GM18951 (cell line): Measurements from ENCODE around the gene DBH.

Source experiments
- POLR2A ChIP-seq: IDR thresholded peaks from 4 replicates; pipeline ENCODE4 v1.6.1; 2011; ENCODE audit warnings: mild to moderate bottlenecking; ENCODE audit not compliant: insufficient read length, insufficient read depth; ENCODE audit errors: extremely low read depth
- in situ Hi-C: fragments of 300-500 bp; cut with MboI; formaldehyde crosslinking; loops from one replicate; pipeline ENCODE4 v1.12.0; 2022; ENCODE audit warnings: low sequenced_read_pairs, mixed read lengths, inconsistent platforms; ENCODE audit not compliant: unreplicated experiment

The DBH gene

DNA sequence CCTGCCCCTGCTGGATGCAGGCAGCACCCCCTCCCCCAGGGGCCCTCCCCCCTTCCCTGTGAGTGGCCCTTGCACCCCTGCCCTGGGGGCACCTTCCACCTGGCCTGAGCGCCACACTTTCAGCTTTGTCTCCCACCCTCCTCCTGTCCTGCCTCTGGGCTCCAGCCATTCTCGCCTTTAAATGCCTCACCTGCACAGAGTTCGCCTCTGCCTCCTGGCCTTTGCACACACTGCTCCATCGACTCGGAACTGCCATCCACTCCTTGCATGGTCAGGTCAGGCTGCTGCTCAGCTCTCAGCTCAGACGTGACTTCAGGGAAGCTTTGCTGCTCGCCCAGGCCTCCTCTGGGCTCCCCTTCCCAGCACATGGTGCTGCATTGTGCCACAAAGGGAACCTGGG lies 37.2 kb upstream of the DBH start:
- in situ Hi-C loops: no loop called here
- no peak for TF ChIP-seq POLR2A

GRCh38 chr9:133599470-133600173 lies 36.5 kb upstream of the DBH start:
- TF ChIP-seq POLR2A: no peak
- in situ Hi-C loops: no loop called here

GRCh38 chr9:133600739-133601138 lies 35.4 kb upstream of the DBH start:
- no peak for TF ChIP-seq POLR2A
- in situ Hi-C loops: no loop called here

- no peak for TF ChIP-seq POLR2A
- in situ Hi-C loops: no loop called here
Measured at GRCh38 chr9:133601746-133602145, 34.4 kb upstream of the DBH start.

DNA sequence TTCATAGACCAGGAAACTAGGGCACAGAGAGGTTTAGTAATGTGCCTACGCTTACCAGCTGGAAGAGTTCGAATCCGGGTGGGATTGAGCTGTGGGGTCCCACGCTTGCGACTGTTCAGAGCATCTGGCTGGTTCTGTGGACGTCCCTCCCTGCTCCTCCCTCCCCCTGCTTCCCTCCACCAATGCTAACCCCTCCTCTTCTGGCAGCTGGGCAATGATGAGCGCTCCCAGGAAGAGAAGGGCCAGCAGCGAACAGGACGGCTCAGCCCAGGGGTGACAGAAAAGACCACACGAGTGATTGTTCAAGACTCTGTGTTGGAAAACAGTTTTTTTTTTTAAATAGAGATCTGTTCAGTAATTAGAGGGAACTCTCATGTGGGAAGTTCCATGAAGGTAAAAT lies 33.9 kb upstream of the DBH start:
- in situ Hi-C loops: no loop called here
- no peak for TF ChIP-seq POLR2A

- in situ Hi-C loops: no loop called here
- TF ChIP-seq POLR2A: no peak
Measured at GRCh38 chr9:133603135-133603927, 32.8 kb upstream of the DBH start.

DNA sequence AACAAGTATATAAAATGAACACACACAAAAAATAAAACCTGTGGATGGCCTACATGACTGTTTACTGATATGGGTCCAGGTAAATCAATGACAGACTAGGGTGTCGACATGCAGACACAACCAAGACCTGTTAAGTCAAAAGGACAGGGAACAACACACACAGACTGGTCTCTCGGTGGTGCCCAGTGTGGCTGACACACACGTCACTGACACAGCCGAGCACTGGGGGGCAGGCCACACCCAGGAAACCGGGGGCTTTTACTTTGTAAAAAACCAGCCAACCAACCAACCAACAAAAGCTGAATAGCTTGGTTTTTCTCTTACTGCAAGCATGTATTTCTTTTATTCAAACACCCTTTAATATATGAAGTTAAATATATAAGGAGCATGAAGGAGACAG lies 31.9 kb upstream of the DBH start:
- in situ Hi-C loops: no loop called here
- no peak for TF ChIP-seq POLR2A

- in situ Hi-C loops: no loop called here
- TF ChIP-seq POLR2A: no peak
Measured at GRCh38 chr9:133604856-133605255, 31.3 kb upstream of the DBH start.

DNA sequence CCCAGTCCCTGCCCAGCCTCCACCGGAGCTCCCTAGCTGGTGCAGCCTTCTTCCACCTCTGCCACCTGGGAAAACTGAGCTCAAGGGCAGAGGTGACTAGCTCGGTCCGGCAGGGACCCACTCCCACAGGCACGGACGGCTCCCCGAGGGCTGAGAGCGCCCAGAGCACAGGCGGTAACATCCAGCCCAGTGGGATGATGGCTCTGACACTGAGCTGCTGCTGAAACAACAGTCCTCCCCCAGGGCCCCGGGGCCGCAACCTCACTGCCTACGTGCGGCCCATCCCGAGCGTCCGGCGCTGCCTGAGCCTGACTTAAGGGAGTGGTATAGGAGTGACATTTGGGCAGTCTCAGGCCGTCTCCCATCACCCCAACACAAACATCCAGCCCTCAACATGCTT lies 30.7 kb upstream of the DBH start:
- TF ChIP-seq POLR2A: no peak
- in situ Hi-C loops: no loop called here

GRCh38 chr9:133605856-133606707 lies 30.1 kb upstream of the DBH start:
- in situ Hi-C loops: no loop called here

GRCh38 chr9:133606708-133607025 lies 29.5 kb upstream of the DBH start:
- TF ChIP-seq POLR2A: no peak
- in situ Hi-C loops: no loop called here

More at GRCh38 chr9:133605856-133606707, 30.1 kb upstream of the DBH start:
- TF ChIP-seq POLR2A: no peak

DNA sequence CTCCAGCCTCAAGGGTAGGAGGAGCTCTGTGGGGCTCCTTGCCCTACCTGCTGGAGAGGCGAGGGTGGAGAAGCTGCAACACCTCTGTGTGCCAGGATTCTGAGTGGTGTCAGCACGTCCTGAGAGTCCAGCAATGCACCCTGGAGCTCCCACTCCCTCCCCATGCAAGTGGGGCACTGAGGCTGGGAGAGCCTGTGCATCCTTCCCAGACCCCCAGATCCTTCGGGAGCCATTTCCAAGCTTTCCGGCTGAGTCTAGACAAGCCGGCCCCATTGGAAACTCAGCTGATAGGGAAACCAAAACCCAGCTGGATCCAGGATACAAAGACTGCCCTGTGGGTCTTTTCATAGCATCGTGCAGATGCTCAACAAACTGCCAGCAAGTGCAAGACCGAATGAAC lies 28.8 kb upstream of the DBH start:
- TF ChIP-seq POLR2A: no peak
- in situ Hi-C loops: no loop called here

GRCh38 chr9:133607976-133608375 lies 28.2 kb upstream of the DBH start:
- in situ Hi-C loops: no loop called here
- TF ChIP-seq POLR2A: no peak
